ENCODE results near the gene CDK12. TPM values are rescaled to one million over a fixed set of nuclear protein-coding genes. Genes with fewer than 3 reads are reported as not detected.

CDK12 gene
- total RNA-seq, 1 donor from 2014 or later, result 49.8 TPM

GRCh38 chr17:39572121-39572520, 110.8 kb downstream of the CDK12 start:
- H3K4me1 Mint-ChIP-seq (ENCODE audit: low read depth, unreplicated experiment), result no peaks in the 10 kb centered on the region
- H3K36me3 Mint-ChIP-seq (ENCODE audit: unreplicated experiment), result peaks cover 19% of the 10 kb centered on the region
- H3K4me3 Mint-ChIP-seq (ENCODE audit: unreplicated experiment), result no peak overlapping the region
- H3K27ac Mint-ChIP-seq (ENCODE audit: unreplicated experiment), result no peak overlapping the region
- TF ChIP-seq CTCF (IDR thresholded peaks at IDR 0.05; ENCODE audit: partially characterized antibody, unreplicated experiment), result no peak
- no peak for DNase-seq
- H3K9me3 Mint-ChIP-seq (ENCODE audit: unreplicated experiment), result peaks cover 7% of the 10 kb centered on the region
- peaks cover 10% of the 10 kb centered on the region for H3K27me3 Mint-ChIP-seq (ENCODE audit: unreplicated experiment)

- H3K4me3 Mint-ChIP-seq (ENCODE audit: unreplicated experiment), result peak overlapping the region; percentile 89
- H3K9me3 Mint-ChIP-seq (ENCODE audit: unreplicated experiment), result peaks cover 4% of the 10 kb centered on the region
- H3K27me3 Mint-ChIP-seq (ENCODE audit: unreplicated experiment), result peaks cover 10% of the 10 kb centered on the region
- peak; percentile 79 for DNase-seq
- peak overlapping the region; percentile 81 for H3K27ac Mint-ChIP-seq (ENCODE audit: unreplicated experiment)
- H3K36me3 Mint-ChIP-seq (ENCODE audit: unreplicated experiment), result peaks cover 9% of the 10 kb centered on the region
- no peak for TF ChIP-seq CTCF (IDR thresholded peaks at IDR 0.05; ENCODE audit: partially characterized antibody, unreplicated experiment)
- H3K4me1 Mint-ChIP-seq (ENCODE audit: low read depth, unreplicated experiment), result no peaks in the 10 kb centered on the region
Observed at GRCh38 chr17:39573447-39574298, 112.4 kb downstream of the CDK12 start.

GRCh38 chr17:39576187-39576586, 114.9 kb downstream of the CDK12 start:
- Mint-ChIP-seq H3K9me3 (ENCODE audit: unreplicated experiment) (peaks cover 2% of the 10 kb centered on the region), H3K4me1 (ENCODE audit: low read depth, unreplicated experiment) (no peaks in the 10 kb centered on the region), H3K27me3 (ENCODE audit: unreplicated experiment) (peaks cover 7% of the 10 kb centered on the region), H3K27ac (ENCODE audit: unreplicated experiment) (no peak overlapping the region), H3K36me3 (ENCODE audit: unreplicated experiment) (peaks cover 6% of the 10 kb centered on the region), H3K4me3 (ENCODE audit: unreplicated experiment) (no peak overlapping the region)
- DNase-seq, result peak; percentile 51
- TF ChIP-seq CTCF (IDR thresholded peaks at IDR 0.05; ENCODE audit: partially characterized antibody, unreplicated experiment), result peak; percentile 62

GRCh38 chr17:39578272-39578671, 117.0 kb downstream of the CDK12 start:
- H3K4me3 Mint-ChIP-seq (ENCODE audit: unreplicated experiment), result no peak overlapping the region
- no peak for TF ChIP-seq CTCF (IDR thresholded peaks at IDR 0.05; ENCODE audit: partially characterized antibody, unreplicated experiment)
- H3K9me3 Mint-ChIP-seq (ENCODE audit: unreplicated experiment), result peaks cover 2% of the 10 kb centered on the region
- H3K27me3 Mint-ChIP-seq (ENCODE audit: unreplicated experiment), result peaks cover 4% of the 10 kb centered on the region
- DNase-seq, result no peak
- H3K36me3 Mint-ChIP-seq (ENCODE audit: unreplicated experiment), result no peaks in the 10 kb centered on the region
- no peaks in the 10 kb centered on the region for H3K4me1 Mint-ChIP-seq (ENCODE audit: low read depth, unreplicated experiment)
- no peak overlapping the region for H3K27ac Mint-ChIP-seq (ENCODE audit: unreplicated experiment)

Data from glutamatergic neuron (in vitro differentiated cells).